Stomach (tissue), 9 donors: ENCODE measurements around the gene ITPRIPL2. TPM values are rescaled to one million over a fixed set of nuclear protein-coding genes. Genes with fewer than 3 reads are reported as not detected.

Source experiments
- DNase-seq, 2 donors: peaks; one replicate each; pipeline versions ENCODE4 v3.0.0 to v3.0.0-alpha.2; 2013 to 2019
- H3K27ac ChIP-seq, 5 donors: fragments of 200-600 bp in 4 of 5; sonication (generic) in 4 of 5; one replicate each; pipeline ENCODE4 v1.5.1; 2013 to 2019; ENCODE audit warnings: mild to moderate bottlenecking in 1 of 5, moderate library complexity in 1 of 5
- H3K27me3 ChIP-seq, 3 donors: fragments of 200-600 bp; sonication (generic); one replicate each; pipeline ENCODE4 v1.5.1; 2017 to 2019; ENCODE audit warnings: mixed run types in 1 of 3
- H3K36me3 ChIP-seq, 4 donors: fragments of 200-600 bp; sonication (generic); 1 replicate in 3 of 4; 2 replicates in 1 of 4; pipeline ENCODE4 v1.5.1; 2016 to 2019
- H3K4me1 ChIP-seq, 4 donors: fragments of 200-600 bp; sonication (generic); one replicate each; pipeline ENCODE4 v1.5.1; 2016 to 2019
- H3K4me3 ChIP-seq, 4 donors: fragments of 200-600 bp; sonication (generic) in 3 of 4; one replicate each; pipeline ENCODE4 v1.5.1; 2016 to 2019; ENCODE audit warnings: mild to moderate bottlenecking in 1 of 4
- H3K9me3 ChIP-seq, 4 donors: fragments of 200-600 bp; sonication (generic); one replicate each; pipeline ENCODE4 v1.5.1; 2016 to 2019
- EP300 ChIP-seq: sonication (generic); formaldehyde crosslinking; IDR thresholded peaks from one replicate; pipeline ENCODE4 v1.6.1; 2017; ENCODE audit warnings: antibody characterized with exemption
- POLR2A ChIP-seq, 4 donors: fragments of 450-650 bp; IDR thresholded peaks; one replicate each; pipeline ENCODE4 v1.6.1; 2016; ENCODE audit warnings: antibody characterized with exemption in 4 of 4, control low read depth in 2 of 4, mild to moderate bottlenecking in 1 of 4, moderate library complexity in 1 of 4
- POLR2AphosphoS5 ChIP-seq, 3 donors: sonication (generic); formaldehyde crosslinking; IDR thresholded peaks; one replicate each; pipeline ENCODE4 v1.6.1; 2016; ENCODE audit warnings: antibody characterized with exemption in 3 of 3
- WGBS, 5 donors: extraction: QIAGEN DNeasy Blood & Tissue Kit in 3 of 5; methylation state at CpG; one replicate each; pipeline versions ENCODE4 v1.1.5 to v1.1.7; 2013 to 2018; 5-methylcytosine and 5-hydroxymethylcytosine counted together
- intact Hi-C: fragments of 100-400 bp; cut with DNase I; formaldehyde crosslinking; loops from one replicate; pipeline ENCODE4 v1.15.1; 2023; ENCODE audit warnings: low total_unique reads
- polyA plus RNA-seq, 3 donors: library from polyadenylated mRNA; stranded (reverse); fragments of 200-250 nt; gene quantifications; one replicate each; pipeline ENCODE4 v1.2.3, GENCODE V29; 2013
- total RNA-seq, 5 donors: library from RNA; depleted of rRNA; stranded (reverse); fragments of >200 nt; gene quantifications; one replicate each; pipeline versions ENCODE4 v1.1.0 to v1.2.3, GENCODE V29; 2014 to 2016
- TF ChIP-seq, protein P1 (sequence below), 7 experiments: fragments of 450-650 bp in 4 of 7; fragments of 200-600 bp in 3 of 7; sonication (generic) in 3 of 7; IDR thresholded peaks; one replicate each; pipeline ENCODE4 v1.5.1; 2016 to 2019; ENCODE audit warnings: antibody characterized with exemption in 7 of 7, control low read depth in 2 of 7, mild to moderate bottlenecking in 1 of 7
- donor health status: healthy with polysubstance abuse.
- donor health status: Bipolar disorder and iron deficiency.
- donor health status: healthy.

ITPRIPL2 gene
- total and polyA plus RNA-seq, 8 donors, result 7.6 to 48.7 (median 21.6) TPM

DNA sequence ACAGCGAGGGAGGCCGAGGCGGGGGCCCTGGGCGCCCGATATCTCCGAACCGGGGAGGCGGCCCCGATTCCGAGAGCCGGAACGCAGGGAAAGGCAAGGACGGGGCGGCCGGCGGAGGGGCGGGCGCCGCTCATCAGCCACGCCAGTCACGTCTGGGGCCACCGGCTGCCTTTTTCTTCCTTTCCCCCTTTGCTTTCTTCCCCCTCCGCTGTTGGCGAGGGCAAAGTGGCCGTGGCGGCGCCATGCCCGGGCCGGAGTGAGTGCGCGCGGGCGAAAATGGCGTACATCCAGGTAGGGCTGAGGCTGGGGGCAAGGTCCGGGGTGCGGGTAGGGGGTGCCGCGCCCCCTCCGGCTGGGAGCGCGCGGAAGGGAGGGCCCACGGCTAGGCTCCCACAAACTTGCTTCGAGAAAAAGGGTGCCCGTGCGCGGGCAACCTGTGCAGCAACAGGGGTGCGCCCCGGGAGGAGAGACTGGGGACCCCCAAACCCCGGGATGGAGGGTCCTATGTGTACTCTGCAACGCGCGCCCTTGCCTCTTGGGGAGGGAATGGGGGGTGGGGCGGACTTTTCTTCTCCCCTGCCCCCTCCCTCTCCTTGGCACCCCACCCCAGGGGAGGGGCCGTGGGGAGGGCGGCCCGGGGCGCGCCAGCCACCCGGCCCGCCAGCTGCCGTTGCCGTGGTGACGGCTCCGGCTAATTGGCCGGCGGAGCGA, 54.8 kb downstream of the ITPRIPL2 start:
- H3K4me3 ChIP-seq, result peak overlapping the region; percentile 56 to 90 (median 76)
- peaks cover 0 to 33% (median 21%) of the 10 kb centered on the region in 3 donors for H3K27me3 ChIP-seq
- H3K36me3 ChIP-seq, result no peaks in the 10 kb centered on the region
- peaks cover 0 to 1% (median 0%) of the 10 kb centered on the region in 4 donors for H3K9me3 ChIP-seq
- TF ChIP-seq, protein P1, sequence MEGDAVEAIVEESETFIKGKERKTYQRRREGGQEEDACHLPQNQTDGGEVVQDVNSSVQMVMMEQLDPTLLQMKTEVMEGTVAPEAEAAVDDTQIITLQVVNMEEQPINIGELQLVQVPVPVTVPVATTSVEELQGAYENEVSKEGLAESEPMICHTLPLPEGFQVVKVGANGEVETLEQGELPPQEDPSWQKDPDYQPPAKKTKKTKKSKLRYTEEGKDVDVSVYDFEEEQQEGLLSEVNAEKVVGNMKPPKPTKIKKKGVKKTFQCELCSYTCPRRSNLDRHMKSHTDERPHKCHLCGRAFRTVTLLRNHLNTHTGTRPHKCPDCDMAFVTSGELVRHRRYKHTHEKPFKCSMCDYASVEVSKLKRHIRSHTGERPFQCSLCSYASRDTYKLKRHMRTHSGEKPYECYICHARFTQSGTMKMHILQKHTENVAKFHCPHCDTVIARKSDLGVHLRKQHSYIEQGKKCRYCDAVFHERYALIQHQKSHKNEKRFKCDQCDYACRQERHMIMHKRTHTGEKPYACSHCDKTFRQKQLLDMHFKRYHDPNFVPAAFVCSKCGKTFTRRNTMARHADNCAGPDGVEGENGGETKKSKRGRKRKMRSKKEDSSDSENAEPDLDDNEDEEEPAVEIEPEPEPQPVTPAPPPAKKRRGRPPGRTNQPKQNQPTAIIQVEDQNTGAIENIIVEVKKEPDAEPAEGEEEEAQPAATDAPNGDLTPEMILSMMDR (IDR thresholded peaks at IDR 0.05), result no peak
- TF ChIP-seq EP300 (no peak), POLR2AphosphoS5 (IDR thresholded peaks at IDR 0.05) (no peak), POLR2A (IDR thresholded peaks at IDR 0.05) (no peak)
- DNase-seq, result peak; percentile 63 to 85
- H3K27ac ChIP-seq, result peak overlapping the region; percentile 33 to 82 (median 76)
- intact Hi-C loops, result loop anchor here (5.0 to 10.0 kb wide), 2 partner anchors 81 to 206 kb away; no protein-coding TSS in a partner anchor
- WGBS, 5 donors, result 0 to 1% (median 1%) methylated on average over 12 to 68 of the region's 68 CpGs
- peaks cover 10 to 39% (median 24%) of the 10 kb centered on the region in 4 donors for H3K4me1 ChIP-seq

DNA sequence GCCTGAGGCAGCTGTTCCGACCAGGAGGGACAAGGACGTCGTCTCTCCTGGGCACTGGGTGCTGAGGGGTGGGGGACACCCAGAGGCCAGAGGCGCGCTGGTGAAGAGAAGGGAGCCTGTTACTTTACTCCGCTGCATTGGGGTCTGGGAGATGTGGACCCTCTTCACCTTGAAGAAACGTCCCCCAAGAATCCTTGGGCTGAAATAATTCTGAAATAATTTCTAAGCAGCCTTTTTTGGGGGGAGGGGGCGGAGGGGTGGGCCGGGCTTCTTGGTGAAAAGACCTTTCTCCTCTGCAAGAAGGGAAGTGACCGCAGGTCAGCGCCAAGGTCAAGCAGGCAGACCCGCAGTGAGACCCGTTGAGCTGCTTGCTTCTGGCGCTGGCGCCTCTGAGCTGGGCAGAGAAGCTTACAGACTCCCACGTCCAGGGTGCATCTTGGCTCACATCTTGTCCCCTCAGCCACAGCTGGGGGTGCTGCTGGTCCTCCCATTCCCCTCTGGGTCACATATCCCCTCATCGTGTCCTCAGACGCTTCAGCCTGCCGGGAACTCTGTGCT, 55.4 kb downstream of the ITPRIPL2 start:
- H3K27me3 ChIP-seq, result peaks cover 0 to 33% (median 21%) of the 10 kb centered on the region in 3 donors
- no peaks in the 10 kb centered on the region for H3K9me3 ChIP-seq
- H3K4me1 ChIP-seq, result peaks cover 10 to 39% (median 24%) of the 10 kb centered on the region in 4 donors
- peak overlapping the region; percentile 56 to 90 (median 76) for H3K4me3 ChIP-seq
- TF ChIP-seq POLR2AphosphoS5 (IDR thresholded peaks at IDR 0.05) (no peak), POLR2A (IDR thresholded peaks at IDR 0.05) (no peak), EP300 (no peak)
- TF ChIP-seq, protein P1 (IDR thresholded peaks at IDR 0.05), result no peak
- peak in 1 of 2 donors; percentile 23 for DNase-seq
- intact Hi-C loops, result loop anchor here (5.0 to 10.0 kb wide), 2 partner anchors 82 to 206 kb away; no protein-coding TSS in a partner anchor
- 20 to 31% (median 25%) methylated on average over 6 to 19 of the region's 19 CpGs for WGBS, 5 donors
- peaks cover 0 to 6% (median 0%) of the 10 kb centered on the region in 4 donors for H3K36me3 ChIP-seq
- peak overlapping the region in 4 of 5 donors; percentile 48 to 82 (median 76) for H3K27ac ChIP-seq

DNA sequence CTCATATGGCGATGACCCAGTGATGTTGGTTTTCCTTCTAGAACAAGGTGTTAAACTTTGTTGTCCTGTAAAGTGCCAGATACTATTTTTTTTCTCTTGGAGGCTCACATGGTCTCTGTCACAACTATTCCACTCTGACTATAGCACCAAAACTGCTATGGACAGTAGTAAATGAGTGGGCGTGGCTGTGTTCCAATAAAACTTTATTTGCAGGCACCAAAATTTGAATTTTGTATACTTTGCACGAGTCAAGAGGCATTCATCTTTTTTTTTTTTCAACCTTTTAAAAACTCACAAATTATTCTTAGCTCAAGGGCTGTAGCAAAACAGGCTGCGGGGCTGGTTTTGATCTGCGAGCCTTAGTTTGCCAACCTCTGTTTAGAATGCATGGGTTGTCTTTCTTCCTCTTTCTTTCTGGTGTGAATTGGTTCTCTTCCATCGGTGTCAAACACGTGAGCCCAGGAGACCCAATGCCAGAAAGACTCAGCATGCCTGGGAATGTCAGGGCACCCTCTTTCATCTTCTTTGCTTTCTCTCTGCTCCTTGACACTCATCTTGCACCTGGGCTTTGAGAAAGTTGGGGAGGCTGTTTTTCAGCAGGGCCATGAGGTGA, 56.4 kb downstream of the ITPRIPL2 start:
- Histone ChIP-seq H3K27me3 (peaks cover 0 to 33% (median 21%) of the 10 kb centered on the region in 3 donors), H3K4me1 (peaks cover 10 to 39% (median 24%) of the 10 kb centered on the region in 4 donors)
- intact Hi-C loops, result no loop called here

More for the DNA sequence above, 56.4 kb downstream of the ITPRIPL2 start:
- no peak for DNase-seq
- WGBS, 5 donors, result 73 to 91% (median 80%) methylated on average over 7 of the region's 7 CpGs
- no peak overlapping the region for H3K4me3 ChIP-seq
- TF ChIP-seq EP300 (no peak), POLR2A (IDR thresholded peaks at IDR 0.05) (no peak)
- peak overlapping the region in 1 of 5 donors; percentile 76 for H3K27ac ChIP-seq
- no peaks in the 10 kb centered on the region for H3K9me3 ChIP-seq
- peaks cover 0 to 9% (median 0%) of the 10 kb centered on the region in 4 donors for H3K36me3 ChIP-seq

Other genes starting within 250 kb of the ITPRIPL2 start
- gene SMG1, start 187.6 kb upstream of the ITPRIPL2 start, total RNA-seq, result 100 to 1,000 TPM in 2 of 5 donors, 10 to 100 TPM in 3; 59.5 to 135 (median 75.6) TPM
- gene SMG1, start 187.6 kb upstream of the ITPRIPL2 start, polyA plus RNA-seq, result 1 to 10 TPM; 3.8 to 8.1 (median 4.0) TPM
- 10 to 100 TPM in 1 of 5 donors, 1 to 10 TPM in 2, under 1 TPM in 1, not detected in 1; 0.87 to 23.8 (median 6.7) TPM for gene TMC7, start 130.0 kb upstream of the ITPRIPL2 start, total RNA-seq
- gene TMC7, start 130.0 kb upstream of the ITPRIPL2 start, polyA plus RNA-seq, result under 1 TPM; 0.19 to 0.31 (median 0.30) TPM
- 10 to 100 TPM in 4 of 5 donors, 1 to 10 TPM in 1; 5.8 to 59.4 (median 31.5) TPM for gene COQ7, start 46.4 kb upstream of the ITPRIPL2 start, total RNA-seq
- gene COQ7, start 46.4 kb upstream of the ITPRIPL2 start, polyA plus RNA-seq, result 10 to 100 TPM; 11.1 to 13.3 (median 11.3) TPM
- gene SYT17, start 54.3 kb downstream of the ITPRIPL2 start, total RNA-seq, result 10 to 100 TPM in 4 of 5 donors, 1 to 10 TPM in 1; 8.1 to 37.1 (median 18.7) TPM
- gene SYT17, start 54.3 kb downstream of the ITPRIPL2 start, polyA plus RNA-seq, result 1 to 10 TPM; 2.9 to 4.4 (median 3.4) TPM
- gene CLEC19A, start 171.8 kb downstream of the ITPRIPL2 start, total RNA-seq, result under 1 TPM in 1 of 5 donors, not detected in 4; 0.37 TPM
- not detected for gene CLEC19A, start 171.8 kb downstream of the ITPRIPL2 start, polyA plus RNA-seq